ENCODE measurements around the gene USF2. TPM values are rescaled to one million over a fixed set of nuclear protein-coding genes. Genes with fewer than 3 reads are reported as not detected.

Gene USF2
- total and polyA plus RNA-seq, 2 of the 8 experiments (the other 6 are each of a cell fraction or from before 2014, with no cell fraction given): 74.1 to 109 TPM

DNA sequence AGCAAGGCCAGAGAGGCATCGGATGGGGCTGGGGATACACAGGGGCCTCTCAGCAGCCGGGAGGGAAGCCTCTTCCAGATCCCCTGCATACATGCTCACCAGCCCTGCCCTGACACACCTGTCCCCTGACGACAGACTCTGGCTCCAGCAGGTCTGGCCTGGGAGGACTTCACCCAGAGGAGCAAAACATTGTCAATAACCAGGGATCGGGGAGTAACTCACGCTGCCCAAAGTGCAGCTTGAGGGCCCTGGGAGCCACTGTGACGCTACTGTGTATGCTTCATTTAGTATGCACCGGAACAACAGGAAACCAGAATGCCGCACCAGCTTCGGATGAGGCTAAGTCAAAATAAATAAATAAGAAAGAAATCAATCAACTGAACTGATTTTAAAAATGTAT is 47.8 kb downstream of the USF2 start:
- ChIA-PET CTCF (ENCODE audit: partially characterized antibody) (interaction anchor here (0.6 to 1.9 kb wide), 6 partner anchors 10 to 246 kb away, joined by 3 to 7 read pairs (median 3); partner anchors contain the start of gene FXYD3), POLR2A (ENCODE audit: partially characterized antibody) (interaction anchor here (1.3 kb wide), 1 partner anchor 194 kb away, joined by 4 read pairs; no protein-coding TSS in a partner anchor)
- Histone ChIP-seq H3K56ac (replicated peaks; ENCODE audit: insufficient read length, low read depth, low read length) (no peak overlapping the region), H3K9me3 (ENCODE audit: insufficient read depth in 2 of 2, low read depth in 1 of 2, low read length in 1 of 2) (no peaks in the 10 kb centered on the region), H3K18ac (ENCODE audit: extremely low read depth, low read length) (no peak overlapping the region), H3K23ac (ENCODE audit: insufficient read length) (no peak overlapping the region), H3K27me3 (replicated peaks in 1 of 4; ENCODE audit: control insufficient read depth in 3 of 4, extremely low read depth in 1 of 4, insufficient read depth in 3 of 4, low read length in 3 of 4) (no peaks in the 10 kb centered on the region), H3K4me2 (ENCODE audit: insufficient read depth in 1 of 2, low read depth in 2 of 2, low read length in 2 of 2) (no peak overlapping the region), H4K5ac (ENCODE audit: insufficient read length, low read depth, low read length) (no peak overlapping the region), H3K14ac (ENCODE audit: insufficient read length) (no peak overlapping the region), H2BK20ac (ENCODE audit: low read length) (no peak overlapping the region), H4K91ac (replicated peaks; ENCODE audit: insufficient read length, low read length) (no peak overlapping the region), H3K4ac (replicated peaks; ENCODE audit: insufficient read length, low read depth, low read length) (no peak overlapping the region), H3K4me3 (ENCODE audit: extremely low read depth in 1 of 4, insufficient read depth in 2 of 4, low read depth in 3 of 4, low read length in 4 of 4) (no peak overlapping the region), H3K36me3 (ENCODE audit: control insufficient read depth in 2 of 4, insufficient read depth in 4 of 4, low read length in 3 of 4) (no peaks in the 10 kb centered on the region), H2BK15ac (ENCODE audit: low read length) (no peak overlapping the region), H3K79me1 (ENCODE audit: low read depth, low read length) (no peaks in the 10 kb centered on the region), H4K8ac (ENCODE audit: extremely low read depth, insufficient read depth, low read length) (no peak overlapping the region), H2AK5ac (ENCODE audit: low read depth, low read length) (no peak overlapping the region), H2BK5ac (ENCODE audit: low read depth, low read length) (no peak overlapping the region), H4K20me1 (replicated peaks in 1 of 2; ENCODE audit: control insufficient read depth in 1 of 2, insufficient read depth in 2 of 2, low read length in 2 of 2) (no peaks in the 10 kb centered on the region), H2BK12ac (ENCODE audit: low read depth, low read length) (no peak overlapping the region), H3K4me1 (replicated peaks in 1 of 4; ENCODE audit: control insufficient read depth in 3 of 4, insufficient read depth in 4 of 4, low read length in 3 of 4) (no peaks in the 10 kb centered on the region), H2BK120ac (replicated peaks; ENCODE audit: low read depth, low read length) (no peak overlapping the region), H3K27ac (ENCODE audit: low read depth, low read length) (no peak overlapping the region), H3K79me2 (ENCODE audit: control insufficient read depth in 1 of 2, insufficient read depth in 2 of 2, low read length in 2 of 2) (no peaks in the 10 kb centered on the region), H3K23me2 (ENCODE audit: low read depth, low read length) (no peaks in the 10 kb centered on the region), H3K9ac (replicated peaks in 1 of 4; ENCODE audit: extremely low read depth in 1 of 4, low read depth in 3 of 4, low read length in 3 of 4) (no peak overlapping the region), H2AFZ (ENCODE audit: low read length) (no peak overlapping the region)
- WGBS, 2 experiments (ENCODE audit: extremely low coverage in 1 of 2, insufficient coverage in 1 of 2, insufficient read length in 1 of 2, insufficient replicate concordance in 2 of 2, low coverage in 1 of 2, low lambda C conversion rate in 2 of 2, missing lambda C conversion rate in 1 of 2): 87% methylated on average over 9 of the region's 9 CpGs; no CpG with 5 or more reads in 1 of the 2 experiments
- DNase-seq (ENCODE audit: low read depth in 1 of 2, low spot score in 2 of 2): no peak
- FAIRE-seq: no peak
- TF ChIP-seq POU5F1 (IDR thresholded peaks at IDR 0.05; ENCODE audit: low read depth, low read length) (no peak), TEAD4 (IDR thresholded peaks at IDR 0.05; ENCODE audit: low read depth, low read length) (no peak), RXRA (IDR thresholded peaks at IDR 0.05; ENCODE audit: insufficient read depth, low read depth, low read length) (no peak), CEBPB (IDR thresholded peaks at IDR 0.05; ENCODE audit: low read depth, low read length) (no peak), EP300 (IDR thresholded peaks at IDR 0.05; ENCODE audit: borderline replicate concordance in 1 of 2, low read depth in 2 of 2, low read length in 2 of 2) (no peak), CHD1 (IDR thresholded peaks at IDR 0.05; ENCODE audit: low read depth, low read length) (no peak), SIRT6 (IDR thresholded peaks at IDR 0.05; ENCODE audit: low read length) (no peak), RAD21 (IDR thresholded peaks at IDR 0.05 in 1 of 2, conservative IDR thresholded peaks at IDR 0.05 in 1 of 2; ENCODE audit: low read depth in 2 of 2, low read length in 2 of 2) (no peak), SIN3A (conservative IDR thresholded peaks at IDR 0.05 in 1 of 2, IDR thresholded peaks at IDR 0.05 in 1 of 2; ENCODE audit: low read depth in 1 of 2, low read length in 2 of 2) (no peak), BCL11A (IDR thresholded peaks at IDR 0.05; ENCODE audit: low read depth in 2 of 2, low read length in 2 of 2) (no peak), NANOG (IDR thresholded peaks at IDR 0.05; ENCODE audit: insufficient read depth, low read depth, low read length, poor library complexity, severe bottlenecking) (no peak), TAF1 (IDR thresholded peaks at IDR 0.05; ENCODE audit: low read depth, low read length) (no peak), POLR2AphosphoS5 (IDR thresholded peaks at IDR 0.05; ENCODE audit: low read depth, low read length) (no peak), MAFK (IDR thresholded peaks at IDR 0.05; ENCODE audit: low read depth, low read length) (no peak)

Data from H1 (cell line).